Naive B cell (primary cell): Measurements from ENCODE around the gene ZNF600. TPM values are rescaled to one million over a fixed set of nuclear protein-coding genes. Genes with fewer than 3 reads are reported as not detected.
"Not testable (repeated sequence)": the region's sequence is repeated elsewhere in the genome, so short reads cannot be mapped to it uniquely, and the experiment has no call there.

Source experiments
- ATAC-seq, 2 donors: fragments of 150-1000 bp; cut with Tn5 transposase; 2 replicates each; pipeline ENCODE4 v1.10.0; 2021; ENCODE audit warnings: low read depth in 2 of 2, mild to moderate bottlenecking in 2 of 2, moderate library complexity in 2 of 2
- DNase-seq: peaks from one replicate; pipeline ENCODE4 v3.0.0; 2022
- H3K27ac Mint-ChIP-seq, 6 donors: one replicate each; pipeline ENCODE4 v1.8.0; 2020 to 2022; ENCODE audit warnings: mild to moderate bottlenecking in 6 of 6, mixed read lengths in 6 of 6, moderate library complexity in 5 of 6, inconsistent platforms in 2 of 6
- H3K27me3 Mint-ChIP-seq, 3 donors: one replicate each; pipeline ENCODE4 v1.8.0; 2021 to 2022; ENCODE audit warnings: mixed read lengths in 3 of 3, mild to moderate bottlenecking in 1 of 3
- H3K36me3 Mint-ChIP-seq, 2 donors: one replicate each; pipeline ENCODE4 v1.8.0; 2020 to 2022; ENCODE audit warnings: mixed read lengths in 2 of 2, inconsistent platforms in 1 of 2, mild to moderate bottlenecking in 1 of 2
- H3K4me1 Mint-ChIP-seq, 3 donors: one replicate each; pipeline ENCODE4 v1.8.0; 2020 to 2022; ENCODE audit warnings: mixed read lengths in 3 of 3, inconsistent platforms in 1 of 3, mild to moderate bottlenecking in 1 of 3, moderate library complexity in 1 of 3
- H3K4me3 Mint-ChIP-seq, 8 donors: one replicate each; pipeline ENCODE4 v1.8.0; 2020 to 2022; ENCODE audit warnings: mild to moderate bottlenecking in 8 of 8, mixed read lengths in 8 of 8, moderate library complexity in 8 of 8, inconsistent platforms in 2 of 8
- H3K9me3 Mint-ChIP-seq, 7 donors: one replicate each; pipeline ENCODE4 v1.8.0; 2020 to 2022; ENCODE audit warnings: mixed read lengths in 7 of 7, mild to moderate bottlenecking in 5 of 7, inconsistent platforms in 2 of 7, moderate library complexity in 1 of 7
- polyA plus RNA-seq, 6 donors: library from polyadenylated mRNA; unstranded; fragments of 300-500 nt; fragmentation: Illumina TruSeq; gene quantifications; one replicate each; pipeline ENCODE4 v1.2.3, GENCODE V29; 2021; ENCODE audit warnings: low read depth in 6 of 6

The ZNF600 gene
- polyA plus RNA-seq, 6 donors from 2014 or later: 8.2 to 21.9 (median 10.6) TPM

GRCh38 chr19:52785506-52785905 lies 1.1 kb downstream of the ZNF600 start:
- Mint-ChIP-seq H3K9me3 (peaks cover 0 to 5% (median 0%) of the 10 kb centered on the region in 7 donors), H3K27me3 (no peaks in the 10 kb centered on the region), H3K27ac (peak overlapping the region; percentile 48 to 96 (median 62)), H3K4me3 (peak overlapping the region; percentile 77 to 98 (median 96)), H3K4me1 (peaks cover 32 to 48% (median 46%) of the 10 kb centered on the region in 3 donors), H3K36me3 (peaks cover 5 to 16% of the 10 kb centered on the region in 2 donors)
- DNase-seq (no peak), ATAC-seq (no peak)

GRCh38 chr19:52782864-52783263 lies 3.7 kb downstream of the ZNF600 start:
- DNase-seq, ATAC-seq, H3K9me3 Mint-ChIP-seq, H3K27me3 Mint-ChIP-seq, H3K27ac Mint-ChIP-seq: not testable (repeated sequence)
- peak overlapping the region in 1 of 8 donors; percentile 38 for H3K4me3 Mint-ChIP-seq
- peaks cover 23 to 42% of the 10 kb centered on the region in 2 donors for H3K36me3 Mint-ChIP-seq
- H3K4me1 Mint-ChIP-seq: peaks cover 35 to 50% (median 48%) of the 10 kb centered on the region in 3 donors

DNA sequence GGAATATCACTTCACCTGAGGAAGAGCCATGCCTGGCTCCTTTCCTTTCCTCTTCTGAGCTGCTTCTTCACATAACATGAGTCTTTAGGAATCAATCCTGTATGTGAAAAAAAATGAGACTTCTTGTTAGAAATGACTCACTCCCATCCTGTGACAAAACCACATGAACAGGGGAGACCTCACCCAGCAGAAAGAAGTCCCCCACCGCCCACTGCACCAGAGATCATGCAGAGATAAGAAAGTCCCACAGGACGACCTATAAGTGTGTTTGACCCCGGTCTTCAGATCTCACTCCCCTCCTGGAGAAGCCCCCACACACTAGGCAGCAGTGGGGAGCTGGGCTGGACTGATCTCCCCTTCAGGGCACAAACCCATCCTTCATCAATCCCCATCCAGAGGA lies 7.8 kb downstream of the ZNF600 start:
- no peak for ATAC-seq
- H3K27ac Mint-ChIP-seq: peak overlapping the region in 3 of 6 donors; percentile 24 to 66 (median 39)
- peaks cover 12 to 14% (median 13%) of the 10 kb centered on the region in 3 donors for H3K4me1 Mint-ChIP-seq
- peaks cover 0 to 17% (median 4%) of the 10 kb centered on the region in 7 donors for H3K9me3 Mint-ChIP-seq
- peaks cover 44 to 50% of the 10 kb centered on the region in 2 donors for H3K36me3 Mint-ChIP-seq
- no peak overlapping the region for H3K4me3 Mint-ChIP-seq
- no peaks in the 10 kb centered on the region for H3K27me3 Mint-ChIP-seq
- no peak for DNase-seq

GRCh38 chr19:52756447-52756846 lies 30.1 kb downstream of the ZNF600 start:
- not testable (repeated sequence) for H3K4me3 Mint-ChIP-seq, H3K27me3 Mint-ChIP-seq, DNase-seq, H3K27ac Mint-ChIP-seq, ATAC-seq, H3K4me1 Mint-ChIP-seq
- Mint-ChIP-seq H3K36me3 (peaks cover 5 to 17% of the 10 kb centered on the region in 2 donors), H3K9me3 (peaks cover 2 to 22% (median 16%) of the 10 kb centered on the region in 7 donors)

DNA sequence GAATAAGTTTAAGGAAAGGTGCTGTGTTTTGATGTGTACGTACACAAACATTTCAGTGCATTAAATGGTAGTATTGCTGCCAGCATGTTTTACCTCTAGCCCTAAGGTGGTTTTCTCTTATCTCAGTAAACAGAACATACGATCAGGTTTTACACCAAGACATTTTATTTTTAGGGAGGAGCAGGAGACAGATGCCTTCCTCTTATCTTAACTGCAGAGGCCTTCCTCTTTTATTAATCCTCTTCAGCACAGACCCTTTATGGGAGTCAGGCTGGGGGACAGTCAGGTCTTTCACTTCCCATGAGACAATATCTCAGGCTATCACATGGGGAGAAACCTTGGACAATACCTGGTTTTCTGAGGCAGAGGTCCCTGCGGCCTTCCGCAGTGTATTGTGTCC lies 36.8 kb downstream of the ZNF600 start:
- no peak overlapping the region for H3K4me3 Mint-ChIP-seq
- peaks cover 0 to 8% of the 10 kb centered on the region in 2 donors for H3K36me3 Mint-ChIP-seq
- H3K9me3 Mint-ChIP-seq: peaks cover 0 to 5% (median 0%) of the 10 kb centered on the region in 7 donors
- ATAC-seq (no peak), DNase-seq (no peak)
- H3K27ac Mint-ChIP-seq: no peak overlapping the region
- H3K4me1 Mint-ChIP-seq: no peaks in the 10 kb centered on the region
- H3K27me3 Mint-ChIP-seq: no peaks in the 10 kb centered on the region

DNA sequence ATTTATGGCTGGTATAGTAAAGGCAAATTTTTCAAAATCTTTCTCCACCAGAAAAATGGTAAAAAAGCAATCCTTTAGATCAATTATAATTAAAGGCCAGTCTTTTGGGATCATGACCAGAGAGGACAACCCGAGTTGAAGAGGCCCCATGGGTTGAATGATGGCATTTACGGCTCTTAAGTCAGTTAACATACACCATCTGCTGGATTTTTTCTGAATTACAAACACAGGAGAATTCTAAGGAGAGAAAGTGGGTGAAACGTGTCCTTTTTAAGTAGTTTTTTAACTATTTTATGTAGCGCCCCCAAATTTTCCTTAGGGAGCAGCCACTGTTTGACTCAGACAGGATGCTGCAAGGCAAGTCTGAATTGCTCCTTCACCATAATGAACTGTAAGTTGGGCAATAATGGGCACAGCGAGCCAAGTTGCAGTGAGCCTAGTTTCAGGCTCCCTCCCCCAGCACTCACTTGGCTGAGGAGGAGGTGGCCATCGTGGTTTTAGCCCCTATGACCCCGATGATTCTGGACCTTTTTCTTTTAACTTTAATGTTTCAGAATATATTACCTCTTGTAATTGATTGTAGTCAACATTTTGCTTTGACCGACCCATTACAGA lies 38.1 kb downstream of the ZNF600 start:
- H3K4me3 Mint-ChIP-seq: no peak overlapping the region
- H3K36me3 Mint-ChIP-seq: no peaks in the 10 kb centered on the region
- ATAC-seq (no peak), DNase-seq (peak; percentile 16)
- H3K27ac Mint-ChIP-seq: no peak overlapping the region
- H3K27me3 Mint-ChIP-seq: no peaks in the 10 kb centered on the region
- peaks cover 0 to 3% (median 0%) of the 10 kb centered on the region in 7 donors for H3K9me3 Mint-ChIP-seq
- H3K4me1 Mint-ChIP-seq: no peaks in the 10 kb centered on the region

DNA sequence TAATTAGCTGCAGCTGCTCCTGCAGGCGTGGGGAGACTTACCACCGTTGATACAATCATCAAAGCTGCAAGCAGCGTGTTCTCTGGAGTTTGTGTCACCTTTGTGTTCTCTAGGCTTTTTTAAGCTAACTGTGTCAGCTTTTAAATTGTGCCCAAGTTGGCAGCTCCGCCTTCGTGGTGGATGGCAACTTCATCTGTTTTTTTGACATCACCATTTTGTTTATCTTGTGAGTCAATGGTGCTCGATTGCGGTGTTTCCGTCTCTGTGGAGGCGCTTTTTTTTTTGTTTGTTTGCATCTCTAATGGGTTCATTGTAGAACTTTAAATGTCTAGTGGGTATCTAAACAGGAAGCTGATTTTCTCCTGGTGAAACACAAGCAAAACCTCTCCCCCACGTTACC lies 40.7 kb downstream of the ZNF600 start:
- H3K27me3 Mint-ChIP-seq: peaks cover 5 to 11% (median 6%) of the 10 kb centered on the region in 3 donors
- H3K27ac Mint-ChIP-seq, H3K36me3 Mint-ChIP-seq, DNase-seq, ATAC-seq, H3K9me3 Mint-ChIP-seq, H3K4me1 Mint-ChIP-seq: not testable (repeated sequence)
- peak overlapping the region in 1 of 8 donors; percentile 2 for H3K4me3 Mint-ChIP-seq

DNA sequence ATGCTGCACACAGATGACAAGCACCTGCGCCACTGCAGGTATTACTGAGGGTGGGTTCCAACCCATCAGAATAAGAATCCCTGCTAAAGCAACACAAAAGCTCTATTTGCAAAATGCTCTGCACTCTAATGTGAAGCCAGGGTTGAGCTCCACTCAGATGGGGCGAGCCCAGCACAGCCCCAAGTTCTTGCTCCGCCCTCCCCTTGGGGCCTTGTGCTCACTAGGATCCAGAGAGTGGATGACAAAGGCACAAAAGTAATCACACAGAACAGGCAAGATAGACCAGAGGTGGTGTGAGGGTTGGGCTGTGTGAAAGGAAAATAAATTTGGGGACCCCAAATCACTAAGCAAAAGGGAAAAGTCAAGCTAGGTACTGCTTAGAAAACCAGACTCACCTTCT lies 43.5 kb downstream of the ZNF600 start:
- DNase-seq (no peak), ATAC-seq (no peak)
- Mint-ChIP-seq H3K4me1 (no peaks in the 10 kb centered on the region), H3K27me3 (peaks cover 5 to 11% (median 6%) of the 10 kb centered on the region in 3 donors), H3K27ac (no peak overlapping the region), H3K36me3 (no peaks in the 10 kb centered on the region), H3K9me3 (peaks cover 0 to 2% (median 0%) of the 10 kb centered on the region in 7 donors), H3K4me3 (no peak overlapping the region)

- Mint-ChIP-seq H3K27me3 (peaks cover 5 to 11% (median 6%) of the 10 kb centered on the region in 3 donors), H3K36me3 (no peaks in the 10 kb centered on the region), H3K4me3 (no peak overlapping the region), H3K4me1 (no peaks in the 10 kb centered on the region), H3K27ac (no peak overlapping the region), H3K9me3 (peaks cover 0 to 2% (median 0%) of the 10 kb centered on the region in 7 donors)
- no peak for DNase-seq
- ATAC-seq: no peak
Measured at GRCh38 chr19:52742516-52742915, 44.1 kb downstream of the ZNF600 start.

GRCh38 chr19:52741951-52742485 lies 44.6 kb downstream of the ZNF600 start:
- Mint-ChIP-seq H3K4me1 (no peaks in the 10 kb centered on the region), H3K27me3 (peaks cover 5 to 11% (median 6%) of the 10 kb centered on the region in 3 donors), H3K9me3 (peaks cover 0 to 4% (median 0%) of the 10 kb centered on the region in 7 donors), H3K4me3 (no peak overlapping the region), H3K27ac (no peak overlapping the region), H3K36me3 (no peaks in the 10 kb centered on the region)
- no peak for ATAC-seq
- DNase-seq: no peak

- not testable (repeated sequence) for H3K9me3 Mint-ChIP-seq, H3K27ac Mint-ChIP-seq, H3K4me1 Mint-ChIP-seq, ATAC-seq, DNase-seq, H3K4me3 Mint-ChIP-seq, H3K36me3 Mint-ChIP-seq
- H3K27me3 Mint-ChIP-seq: peaks cover 5 to 11% (median 6%) of the 10 kb centered on the region in 3 donors
Measured at GRCh38 chr19:52741371-52741770, 45.2 kb downstream of the ZNF600 start.

GRCh38 chr19:52739576-52739975 lies 47.0 kb downstream of the ZNF600 start:
- no peak for ATAC-seq
- H3K4me3 Mint-ChIP-seq: peak overlapping the region in 1 of 8 donors; percentile 38
- no peak for DNase-seq
- H3K27ac Mint-ChIP-seq: no peak overlapping the region
- peaks cover 5 to 11% (median 6%) of the 10 kb centered on the region in 3 donors for H3K27me3 Mint-ChIP-seq
- H3K4me1 Mint-ChIP-seq: peaks cover 3 to 7% (median 5%) of the 10 kb centered on the region in 3 donors
- no peaks in the 10 kb centered on the region for H3K36me3 Mint-ChIP-seq
- H3K9me3 Mint-ChIP-seq: peaks cover 0 to 7% (median 0%) of the 10 kb centered on the region in 7 donors

DNA sequence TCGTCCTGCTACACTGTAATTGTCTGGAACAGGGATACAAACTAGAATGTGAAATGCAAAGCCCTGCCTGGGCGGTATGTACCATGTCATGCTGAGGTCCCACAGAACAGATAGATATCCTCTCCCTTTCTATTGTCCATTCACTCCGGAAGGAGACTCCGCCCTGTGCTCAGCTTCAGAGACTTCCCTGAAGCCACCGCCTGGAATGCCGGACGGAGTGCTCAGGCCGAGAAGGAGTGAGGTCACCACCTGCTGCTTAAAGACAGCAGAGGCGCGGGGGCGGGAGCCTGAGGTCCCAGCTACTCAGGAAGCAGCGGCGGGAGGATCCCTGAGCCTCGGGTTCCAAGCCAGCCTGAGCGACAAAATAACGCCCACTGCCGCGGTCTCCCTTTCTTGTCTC lies 50.9 kb downstream of the ZNF600 start:
- H3K27ac Mint-ChIP-seq: peak overlapping the region in 1 of 6 donors; percentile 87
- H3K4me1 Mint-ChIP-seq: peaks cover 18 to 20% (median 19%) of the 10 kb centered on the region in 3 donors
- peaks cover 0 to 6% (median 0%) of the 10 kb centered on the region in 7 donors for H3K9me3 Mint-ChIP-seq
- H3K4me3 Mint-ChIP-seq: peak overlapping the region in 6 of 8 donors; percentile 41 to 96 (median 90)
- ATAC-seq: no peak
- H3K27me3 Mint-ChIP-seq: no peaks in the 10 kb centered on the region
- H3K36me3 Mint-ChIP-seq: no peaks in the 10 kb centered on the region
- DNase-seq: no peak
